ENCODE measurements around the gene TDRD7.
"Not testable (repeated sequence)": the region's sequence is repeated elsewhere in the genome, so short reads cannot be mapped to it uniquely, and the experiment has no call there.

DNA sequence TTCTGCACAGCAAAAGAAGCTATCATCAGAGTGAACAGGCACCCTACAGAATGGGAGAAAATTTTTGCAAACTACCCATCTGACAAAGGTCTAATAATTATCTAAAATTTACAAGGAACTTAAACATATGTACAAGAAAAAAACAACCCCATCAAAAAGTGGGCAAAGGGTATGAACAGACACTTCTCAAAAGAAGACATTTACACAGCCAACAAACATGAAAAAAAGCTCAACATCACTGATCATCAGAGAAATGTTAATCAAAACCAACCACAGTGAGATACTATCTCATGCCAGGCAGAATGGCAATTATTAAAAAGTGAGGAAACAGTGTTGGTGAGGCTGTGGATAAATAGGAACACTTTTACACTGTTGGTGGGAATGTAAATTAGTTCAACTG lies 44.9 kb downstream of the TDRD7 start:
- TF ChIP-seq CTCF (conservative IDR thresholded peaks at IDR 0.05; ENCODE audit: low read depth, low read length); EZH2 (IDR thresholded peaks at IDR 0.05; ENCODE audit: borderline replicate concordance, low read depth, low read length, poor library complexity, severe bottlenecking): not testable (repeated sequence)

Measured in A673 (cell line).